ENCODE measurements around the gene NUDT14.

- TF ChIP-seq POLR2A (IDR thresholded peaks at IDR 0.05) (no peak), POLR2AphosphoS5 (IDR thresholded peaks at IDR 0.05) (no peak)
- TF ChIP-seq, protein P1, sequence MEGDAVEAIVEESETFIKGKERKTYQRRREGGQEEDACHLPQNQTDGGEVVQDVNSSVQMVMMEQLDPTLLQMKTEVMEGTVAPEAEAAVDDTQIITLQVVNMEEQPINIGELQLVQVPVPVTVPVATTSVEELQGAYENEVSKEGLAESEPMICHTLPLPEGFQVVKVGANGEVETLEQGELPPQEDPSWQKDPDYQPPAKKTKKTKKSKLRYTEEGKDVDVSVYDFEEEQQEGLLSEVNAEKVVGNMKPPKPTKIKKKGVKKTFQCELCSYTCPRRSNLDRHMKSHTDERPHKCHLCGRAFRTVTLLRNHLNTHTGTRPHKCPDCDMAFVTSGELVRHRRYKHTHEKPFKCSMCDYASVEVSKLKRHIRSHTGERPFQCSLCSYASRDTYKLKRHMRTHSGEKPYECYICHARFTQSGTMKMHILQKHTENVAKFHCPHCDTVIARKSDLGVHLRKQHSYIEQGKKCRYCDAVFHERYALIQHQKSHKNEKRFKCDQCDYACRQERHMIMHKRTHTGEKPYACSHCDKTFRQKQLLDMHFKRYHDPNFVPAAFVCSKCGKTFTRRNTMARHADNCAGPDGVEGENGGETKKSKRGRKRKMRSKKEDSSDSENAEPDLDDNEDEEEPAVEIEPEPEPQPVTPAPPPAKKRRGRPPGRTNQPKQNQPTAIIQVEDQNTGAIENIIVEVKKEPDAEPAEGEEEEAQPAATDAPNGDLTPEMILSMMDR (IDR thresholded peaks at IDR 0.05) = peak in 1 of 6 experiments; percentile 7
Observed at GRCh38 chr14:105198588-105198987, 17.5 kb upstream of the NUDT14 start.
